Ovary (tissue), 9 donors: ENCODE results near the gene TRMT1. TPM values are rescaled to one million over a fixed set of nuclear protein-coding genes. Genes with fewer than 3 reads are reported as not detected.

Experiments used
- DNase-seq, 5 donors: peaks; one replicate each; pipeline ENCODE4 v3.0.0-alpha.2; 2019 to 2020
- H3K27ac ChIP-seq, 2 donors: fragments of 200-600 bp; one replicate each; pipeline versions ENCODE4 v1.5.1 to v1.8.0; 2019 to 2022
- H3K27me3 ChIP-seq: fragments of 200-600 bp; one replicate; pipeline ENCODE4 v1.8.0; 2022
- H3K36me3 ChIP-seq: fragments of 200-600 bp; sonication (generic); one replicate; pipeline ENCODE4 v1.5.1; 2019
- H3K4me1 ChIP-seq: one replicate; pipeline ENCODE4 v1.8.1; 2013; ENCODE audit warnings: mild to moderate bottlenecking, moderate library complexity; ENCODE audit not compliant: insufficient read depth
- H3K4me3 ChIP-seq: fragments of 200-600 bp; sonication (generic); one replicate; pipeline ENCODE4 v1.5.1; 2017
- H3K9me3 ChIP-seq, 2 donors: fragments of 200-600 bp in 1 of 2; sonication (generic) in 1 of 2; one replicate each; pipeline versions ENCODE4 v1.5.1 to v1.8.1; 2013 to 2019; ENCODE audit warnings: mild to moderate bottlenecking in 1 of 2, moderate library complexity in 1 of 2
- EP300 ChIP-seq: sonication (generic); formaldehyde crosslinking; IDR thresholded peaks from one replicate; pipeline ENCODE4 v1.6.1; 2017; ENCODE audit warnings: antibody characterized with exemption
- POLR2A ChIP-seq: fragments of 450-650 bp; IDR thresholded peaks from one replicate; pipeline ENCODE4 v1.6.1; 2017; ENCODE audit warnings: antibody characterized with exemption, mild to moderate bottlenecking, moderate library complexity
- WGBS, 3 donors: extraction: QIAGEN DNeasy Blood & Tissue Kit in 1 of 3; methylation state at CpG; one replicate each; pipeline versions ENCODE4 v1.1.5 to v1.1.7; 2013 to 2017; 5-methylcytosine and 5-hydroxymethylcytosine counted together
- intact Hi-C, 4 donors: fragments of 100-400 bp; cut with DNase I; formaldehyde crosslinking; loops; one replicate each; pipeline versions ENCODE4 v1.11.0 to v1.15.1; 2022 to 2023
- polyA plus RNA-seq, 2 donors: library from polyadenylated mRNA; stranded (reverse); fragments of 200-250 nt in 1 of 2; fragments of 350-450 nt in 1 of 2; fragmentation: Illumina TruSeq in 1 of 2; extraction: RNeasy Lipid Tissue Mini Kit (QIAGEN cat#74804) in 1 of 2; gene quantifications; one replicate each; pipeline ENCODE4 v1.2.3, GENCODE V29; 2013 to 2014
- total RNA-seq, 7 donors: library from RNA; depleted of rRNA in 2 of 7; stranded (reverse); fragments of >200 nt in 2 of 7; fragmentation: NEBNext Ultra II Directional in 3 of 7; extraction: Animal tissue kit (Norgen Biotek cat#: 25700) in 3 of 7; gene quantifications; one replicate each; pipeline versions ENCODE4 v1.1.0 to v1.2.4, GENCODE V29; 2016 to 2023
- TF ChIP-seq, protein P1 (sequence below), 3 donors: fragments of 450-650 bp in 2 of 3; fragments of 200-600 bp in 1 of 3; IDR thresholded peaks; one replicate each; pipeline versions ENCODE4 v1.5.1 to v1.8.0; 2016 to 2022; ENCODE audit warnings: antibody characterized with exemption in 3 of 3, mild to moderate bottlenecking in 1 of 3
- donor health status: DM: no; HTN: no; CAD: no; lungs with moderate emphysema.
- donor health status: DM: no; HTN: no; CAD: no.
- donor health status: Bipolar disorder and iron deficiency.
- donor health status: DM: yes; HTN: yes; CAD: no.
- donor health status: DM: no; HTN: no; CAD: no.
- donor health status: DM: yes; HTN: yes; CAD: no.

Gene TRMT1
- total and polyA plus RNA-seq, 9 donors: 7.6 to 54.8 (median 37.2) TPM

DNA sequence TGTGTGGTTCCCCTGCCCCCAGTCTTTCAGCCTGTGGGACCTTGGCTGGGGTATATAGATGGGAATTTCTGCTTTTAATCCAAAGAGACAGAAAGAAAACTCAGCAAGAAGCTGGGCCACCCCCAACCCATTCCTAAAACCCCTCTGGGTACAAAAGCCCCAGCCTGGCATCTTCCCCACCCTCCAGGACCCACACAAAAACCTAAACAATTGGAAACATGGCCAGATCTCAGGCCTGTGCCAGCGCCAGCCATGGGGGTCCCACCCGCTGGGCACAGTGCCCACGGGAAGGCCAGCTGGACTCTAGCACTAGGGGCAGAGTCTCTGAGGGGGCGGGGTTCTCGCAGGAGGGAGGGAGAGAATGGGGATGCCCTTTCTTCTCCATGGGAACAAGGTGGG is 22.4 kb downstream of the TRMT1 start:
- H3K27me3 ChIP-seq: no peaks in the 10 kb centered on the region
- no peaks in the 10 kb centered on the region for H3K9me3 ChIP-seq
- intact Hi-C loops: loop anchor here in 2 of 4 donors (2.0 kb wide), 2 partner anchors 109 to 117 kb away; no protein-coding TSS in a partner anchor
- 52 to 66% (median 59%) methylated on average over 5 of the region's 5 CpGs for WGBS, 3 donors
- peak in 2 of 5 donors; percentile 63 to 65 for DNase-seq
- no peaks in the 10 kb centered on the region for H3K36me3 ChIP-seq
- peaks cover 31% of the 10 kb centered on the region for H3K4me1 ChIP-seq
- no peak overlapping the region for H3K4me3 ChIP-seq
- peak overlapping the region in 1 of 2 donors; percentile 87 for H3K27ac ChIP-seq
- TF ChIP-seq, protein P1, sequence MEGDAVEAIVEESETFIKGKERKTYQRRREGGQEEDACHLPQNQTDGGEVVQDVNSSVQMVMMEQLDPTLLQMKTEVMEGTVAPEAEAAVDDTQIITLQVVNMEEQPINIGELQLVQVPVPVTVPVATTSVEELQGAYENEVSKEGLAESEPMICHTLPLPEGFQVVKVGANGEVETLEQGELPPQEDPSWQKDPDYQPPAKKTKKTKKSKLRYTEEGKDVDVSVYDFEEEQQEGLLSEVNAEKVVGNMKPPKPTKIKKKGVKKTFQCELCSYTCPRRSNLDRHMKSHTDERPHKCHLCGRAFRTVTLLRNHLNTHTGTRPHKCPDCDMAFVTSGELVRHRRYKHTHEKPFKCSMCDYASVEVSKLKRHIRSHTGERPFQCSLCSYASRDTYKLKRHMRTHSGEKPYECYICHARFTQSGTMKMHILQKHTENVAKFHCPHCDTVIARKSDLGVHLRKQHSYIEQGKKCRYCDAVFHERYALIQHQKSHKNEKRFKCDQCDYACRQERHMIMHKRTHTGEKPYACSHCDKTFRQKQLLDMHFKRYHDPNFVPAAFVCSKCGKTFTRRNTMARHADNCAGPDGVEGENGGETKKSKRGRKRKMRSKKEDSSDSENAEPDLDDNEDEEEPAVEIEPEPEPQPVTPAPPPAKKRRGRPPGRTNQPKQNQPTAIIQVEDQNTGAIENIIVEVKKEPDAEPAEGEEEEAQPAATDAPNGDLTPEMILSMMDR (IDR thresholded peaks at IDR 0.05): peak in 1 of 3 donors; percentile 17
- no peak for TF ChIP-seq EP300
- no peak for TF ChIP-seq POLR2A

GRCh38 chr19:13093407-13094105 is 23.0 kb downstream of the TRMT1 start:
- 44 to 47% (median 44%) methylated on average over 11 to 12 of the region's 12 CpGs for WGBS, 3 donors
- DNase-seq: peak; percentile 72 to 89 (median 85)
- Histone ChIP-seq H3K9me3 (no peaks in the 10 kb centered on the region), H3K36me3 (no peaks in the 10 kb centered on the region), H3K4me1 (peaks cover 29% of the 10 kb centered on the region), H3K27me3 (no peaks in the 10 kb centered on the region), H3K27ac (peak overlapping the region in 1 of 2 donors; percentile 87), H3K4me3 (no peak overlapping the region)
- peak; percentile 19 for TF ChIP-seq POLR2A
- no peak for TF ChIP-seq EP300
- TF ChIP-seq, protein P1 (IDR thresholded peaks at IDR 0.05): peak; percentile 94 to 97 (median 97)
- intact Hi-C loops: loop anchor here (2.0 kb wide), 3 partner anchors 109 to 117 kb away; no protein-coding TSS in a partner anchor

GRCh38 chr19:13092606-13093235 is 23.8 kb downstream of the TRMT1 start:
- no peak overlapping the region for H3K4me3 ChIP-seq
- peaks cover 29% of the 10 kb centered on the region for H3K4me1 ChIP-seq
- no peak for TF ChIP-seq POLR2A
- no peak for TF ChIP-seq EP300
- TF ChIP-seq, protein P1 (IDR thresholded peaks at IDR 0.05): no peak
- peak in 3 of 5 donors; percentile 61 to 66 (median 64) for DNase-seq
- 36 to 44% (median 36%) methylated on average over 11 to 14 of the region's 14 CpGs for WGBS, 3 donors
- H3K36me3 ChIP-seq: no peaks in the 10 kb centered on the region
- no peaks in the 10 kb centered on the region for H3K27me3 ChIP-seq
- intact Hi-C loops: loop anchor here in 2 of 4 donors (2.0 kb wide), 2 partner anchors 108 to 114 kb away; no protein-coding TSS in a partner anchor
- no peaks in the 10 kb centered on the region for H3K9me3 ChIP-seq
- H3K27ac ChIP-seq: peak overlapping the region; percentile 37 to 87

DNA sequence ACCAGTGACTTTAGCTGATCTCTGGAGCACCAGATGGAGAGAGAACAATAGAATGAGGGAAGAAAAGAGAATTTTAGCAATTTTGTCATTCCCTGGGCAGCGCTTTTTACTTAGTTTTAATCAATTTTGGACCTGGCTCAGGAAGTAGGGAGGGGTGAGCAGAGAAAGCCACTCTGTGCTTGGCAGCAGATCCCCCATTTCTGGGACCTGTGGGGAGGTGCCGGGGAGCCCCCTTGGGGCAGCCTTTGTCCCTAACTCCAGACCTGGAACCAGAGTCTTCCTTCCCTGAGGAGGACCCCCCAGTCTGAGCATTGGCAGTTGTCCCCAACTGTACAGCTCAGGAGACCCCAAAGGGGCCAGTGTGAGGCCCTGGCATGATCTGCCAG is 24.4 kb downstream of the TRMT1 start:
- TF ChIP-seq POLR2A (no peak), EP300 (no peak)
- TF ChIP-seq, protein P1 (IDR thresholded peaks at IDR 0.05): no peak
- Histone ChIP-seq H3K9me3 (no peaks in the 10 kb centered on the region), H3K36me3 (no peaks in the 10 kb centered on the region), H3K27ac (peak overlapping the region; percentile 37 to 87), H3K27me3 (no peaks in the 10 kb centered on the region), H3K4me3 (no peak overlapping the region), H3K4me1 (peaks cover 29% of the 10 kb centered on the region)
- WGBS, 3 donors: 45 to 49% (median 48%) methylated on average over 2 of the region's 2 CpGs
- DNase-seq: peak in 2 of 5 donors; percentile 39 to 49
- intact Hi-C loops: loop anchor here in 2 of 4 donors (2.0 kb wide), 2 partner anchors 107 to 113 kb away; no protein-coding TSS in a partner anchor
